Central memory CD8-positive, alpha-beta T cell (primary cell): Measurements from ENCODE around the gene SPRR2D.

Experiments used
- ATAC-seq: fragments of 150-1000 bp; cut with Tn5 transposase; replicated peaks from 2 replicates; pipeline ENCODE4 v1.10.0; 2022; ENCODE audit warnings: mild to moderate bottlenecking, moderate FRiP score, moderate number of reproducible peaks; ENCODE audit not compliant: poor library complexity, severe bottlenecking; ENCODE audit errors: extremely low read depth
- DNase-seq, 2 donors: peaks; one replicate each; pipeline ENCODE4 v3.0.0; 2021; ENCODE audit warnings: low spot score in 2 of 2
- H3K27ac Mint-ChIP-seq: one replicate; pipeline ENCODE4 v1.8.0; 2022; ENCODE audit warnings: low read depth, mild to moderate bottlenecking, moderate library complexity, mixed read lengths
- H3K27me3 Mint-ChIP-seq: one replicate; pipeline ENCODE4 v1.8.0; 2022; ENCODE audit warnings: mixed read lengths
- H3K36me3 Mint-ChIP-seq: one replicate; pipeline ENCODE4 v1.8.0; 2022; ENCODE audit warnings: mild to moderate bottlenecking, moderate library complexity, mixed read lengths; ENCODE audit not compliant: insufficient read depth
- H3K4me1 Mint-ChIP-seq: one replicate; pipeline ENCODE4 v1.8.0; 2022; ENCODE audit warnings: mixed read lengths
- H3K4me3 Mint-ChIP-seq: one replicate; pipeline ENCODE4 v1.8.0; 2022; ENCODE audit warnings: mild to moderate bottlenecking, moderate library complexity, mixed read lengths
- H3K9me3 Mint-ChIP-seq: one replicate; pipeline ENCODE4 v1.8.0; 2022; ENCODE audit warnings: mixed read lengths

SPRR2D gene

GRCh38 chr1:152998476-152998875 is 42.4 kb downstream of the SPRR2D start:
- Mint-ChIP-seq H3K27me3 (peaks cover 51% of the 10 kb centered on the region), H3K36me3 (no peaks in the 10 kb centered on the region), H3K4me1 (no peaks in the 10 kb centered on the region), H3K27ac (no peak overlapping the region), H3K4me3 (no peak overlapping the region), H3K9me3 (no peaks in the 10 kb centered on the region)
- no peak for DNase-seq
- ATAC-seq = no peak

GRCh38 chr1:152997901-152998300 is 43.0 kb downstream of the SPRR2D start:
- Mint-ChIP-seq H3K9me3 (no peaks in the 10 kb centered on the region), H3K27ac (no peak overlapping the region), H3K4me1 (no peaks in the 10 kb centered on the region), H3K4me3 (no peak overlapping the region), H3K27me3 (peaks cover 57% of the 10 kb centered on the region), H3K36me3 (no peaks in the 10 kb centered on the region)
- ATAC-seq = no peak
- no peak for DNase-seq

DNA sequence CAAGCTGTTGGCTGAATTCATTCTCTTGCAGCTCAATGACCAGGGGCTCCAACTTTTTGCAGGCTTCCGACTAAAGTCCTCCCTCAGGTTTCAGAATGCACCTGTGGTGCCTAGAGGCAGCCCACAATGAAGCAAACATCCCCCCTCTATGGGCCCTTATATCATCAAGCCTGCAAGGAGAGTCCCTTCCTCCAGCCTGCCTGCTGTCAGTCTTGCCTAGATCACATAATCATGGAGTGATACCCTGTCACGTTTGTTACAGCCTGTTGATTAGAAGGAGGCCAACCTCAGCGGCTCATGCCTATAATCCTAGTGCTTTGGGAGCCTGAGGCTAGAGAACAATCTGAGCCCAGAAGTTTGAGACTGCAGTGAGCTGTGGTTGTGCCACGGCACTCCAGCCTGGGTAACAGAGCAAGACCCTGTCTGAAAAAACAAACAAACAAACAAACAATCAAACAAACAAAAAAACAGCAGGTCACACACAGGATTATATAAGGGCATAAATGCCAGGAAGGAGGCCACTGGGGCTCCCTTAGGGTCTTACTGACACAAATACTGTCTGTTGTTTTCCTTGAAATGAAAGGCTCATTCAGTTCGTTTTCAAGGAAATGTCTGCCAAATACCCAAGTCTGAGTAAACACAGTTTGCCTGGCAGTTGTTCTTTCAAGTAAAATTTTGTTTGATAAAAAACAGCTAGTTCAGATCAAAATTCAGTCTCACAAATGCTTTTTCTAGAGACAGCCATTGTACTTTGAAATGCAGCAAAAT is 44.1 kb downstream of the SPRR2D start:
- no peak for ATAC-seq
- peaks cover 63% of the 10 kb centered on the region for H3K27me3 Mint-ChIP-seq
- H3K4me3 Mint-ChIP-seq = no peak overlapping the region

DNA sequence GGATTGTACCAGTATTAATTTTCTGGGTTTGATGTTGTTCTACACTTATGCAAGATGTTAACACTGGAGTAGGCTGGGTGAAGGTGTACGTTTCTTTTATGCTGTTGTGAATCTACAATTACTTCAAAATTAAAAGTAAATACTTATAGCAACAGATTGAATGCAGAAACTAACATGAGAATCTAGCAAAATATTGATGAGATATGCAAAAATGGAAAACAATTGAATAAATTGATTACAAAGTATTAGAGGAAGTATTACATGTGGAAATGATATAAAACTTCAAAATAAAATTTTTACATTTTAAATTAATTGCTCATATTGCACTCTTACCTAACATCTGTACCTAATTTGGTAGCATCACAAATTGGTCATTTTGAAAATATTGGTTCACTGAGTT is 45.1 kb downstream of the SPRR2D start:
- ATAC-seq (no peak), DNase-seq (no peak)
- H3K27me3 Mint-ChIP-seq = peaks cover 63% of the 10 kb centered on the region
- no peaks in the 10 kb centered on the region for H3K36me3 Mint-ChIP-seq
- H3K4me1 Mint-ChIP-seq = no peaks in the 10 kb centered on the region
- H3K4me3 Mint-ChIP-seq = no peak overlapping the region
- no peak overlapping the region for H3K27ac Mint-ChIP-seq
- no peaks in the 10 kb centered on the region for H3K9me3 Mint-ChIP-seq

More for the DNA sequence above, 44.1 kb downstream of the SPRR2D start:
- no peaks in the 10 kb centered on the region for H3K4me1 Mint-ChIP-seq
- H3K36me3 Mint-ChIP-seq = no peaks in the 10 kb centered on the region
- H3K27ac Mint-ChIP-seq = no peak overlapping the region
- H3K9me3 Mint-ChIP-seq = no peaks in the 10 kb centered on the region
- no peak for DNase-seq

- Mint-ChIP-seq H3K36me3 (no peaks in the 10 kb centered on the region), H3K4me3 (no peak overlapping the region), H3K27ac (no peak overlapping the region), H3K27me3 (peaks cover 58% of the 10 kb centered on the region), H3K9me3 (no peaks in the 10 kb centered on the region), H3K4me1 (no peaks in the 10 kb centered on the region)
- no peak for DNase-seq
- ATAC-seq = no peak
Measured at GRCh38 chr1:152993186-152993585, 47.7 kb downstream of the SPRR2D start.
